ENCODE measurements around the gene SCAP.

- TF ChIP-seq CTCF (IDR thresholded peaks at IDR 0.05) (no peak), EZH2 (IDR thresholded peaks at IDR 0.05; ENCODE audit: borderline replicate concordance, insufficient read depth, low read depth, low read length, poor library complexity, severe bottlenecking) (no peak)
Observed at GRCh38 chr3:47409688-47410416, 65.9 kb downstream of the SCAP start.

All from B cell (primary cell).